Activated T-helper 17 cell treated with anti-CD3 and anti-CD28 coated beads, Interleukin-2, amount 50 U/mL, for 72 hours (primary cell): ENCODE data around the gene THOC6. TPM values are rescaled to one million over a fixed set of nuclear protein-coding genes. Genes with fewer than 3 reads are reported as not detected.
"Not testable (repeated sequence)": the region's sequence is repeated elsewhere in the genome, so short reads cannot be mapped to it uniquely, and the experiment has no call there.

ENCODE experiments used
- ATAC-seq: fragments of 150-1000 bp; cut with Tn5 transposase; replicated peaks from 2 replicates; pipeline ENCODE4 v1.10.0; 2021; ENCODE audit warnings: mild to moderate bottlenecking, moderate library complexity
- H3K27ac Mint-ChIP-seq: one replicate; pipeline ENCODE4 v1.8.0; 2022; ENCODE audit warnings: mixed read lengths
- H3K27me3 Mint-ChIP-seq: one replicate; pipeline ENCODE4 v1.8.0; 2022; ENCODE audit warnings: mixed read lengths
- H3K36me3 Mint-ChIP-seq: one replicate; pipeline ENCODE4 v1.8.0; 2022; ENCODE audit warnings: low read depth, mild to moderate bottlenecking, mixed read lengths
- H3K4me1 Mint-ChIP-seq: one replicate; pipeline ENCODE4 v1.8.0; 2022; ENCODE audit warnings: mixed read lengths
- H3K4me3 Mint-ChIP-seq: one replicate; pipeline ENCODE4 v1.8.0; 2022; ENCODE audit warnings: mild to moderate bottlenecking, mixed read lengths
- H3K9me3 Mint-ChIP-seq: one replicate; pipeline ENCODE4 v1.8.0; 2022; ENCODE audit warnings: mixed read lengths
- total RNA-seq, 2 donors: library from RNA; stranded (reverse); gene quantifications; one replicate each; pipeline ENCODE4 v1.2.3, GENCODE V29; 2022

The THOC6 gene
- total RNA-seq, 2 donors from 2014 or later = 49.8 to 68.1 TPM

DNA sequence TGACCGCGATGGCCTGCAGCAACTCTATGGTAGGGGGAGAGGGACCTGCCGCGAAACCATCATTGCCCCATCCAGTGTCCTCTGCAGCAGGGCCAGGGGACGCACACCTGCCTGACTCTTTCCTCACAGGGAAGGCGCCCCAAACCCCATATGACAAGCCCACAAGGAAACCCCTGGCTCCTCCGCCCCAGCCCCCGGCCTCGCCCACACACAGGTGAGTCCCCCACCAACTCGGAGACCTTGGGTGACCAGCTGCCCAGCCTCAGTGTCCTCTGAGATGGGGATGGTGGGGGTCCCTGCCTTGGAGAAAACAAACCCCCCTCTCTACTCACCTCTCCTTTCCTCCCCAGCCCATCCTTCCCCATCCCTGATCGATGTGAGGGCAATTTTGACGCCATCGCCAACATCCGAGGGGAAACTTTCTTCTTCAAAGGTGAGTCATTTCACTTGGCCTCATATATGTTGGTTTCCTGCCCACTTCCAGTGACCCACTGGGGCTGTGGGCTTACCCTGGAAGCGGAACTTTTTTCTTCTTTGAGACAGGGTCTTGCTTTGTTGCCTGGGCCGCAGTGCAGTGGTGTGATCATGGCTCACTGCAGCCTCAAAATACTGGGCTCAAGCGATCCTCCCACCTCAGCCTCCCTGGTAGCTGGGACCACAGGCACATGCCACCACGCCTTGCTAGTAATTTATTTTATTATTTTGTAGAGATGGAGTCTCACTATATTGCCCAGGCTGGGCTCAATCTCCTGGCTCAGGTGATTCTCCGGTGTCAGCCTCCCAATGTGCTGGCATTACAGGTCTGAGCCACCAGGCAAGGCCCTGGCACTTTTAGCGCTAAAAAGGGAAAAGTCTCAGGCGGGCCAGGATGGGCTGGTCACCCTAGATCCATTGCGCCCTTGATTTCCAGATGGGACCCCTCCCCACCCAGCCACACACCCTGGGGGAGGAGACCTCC is 33.6 kb downstream of the THOC6 start:
- no peaks in the 10 kb centered on the region for H3K9me3 Mint-ChIP-seq
- peak overlapping the region; percentile 23 for H3K27ac Mint-ChIP-seq
- H3K36me3 Mint-ChIP-seq = peaks cover 54% of the 10 kb centered on the region
- peaks cover 42% of the 10 kb centered on the region for H3K4me1 Mint-ChIP-seq
- H3K27me3 Mint-ChIP-seq = no peaks in the 10 kb centered on the region
- peak overlapping the region; percentile 88 for H3K4me3 Mint-ChIP-seq
- no peak for ATAC-seq

DNA sequence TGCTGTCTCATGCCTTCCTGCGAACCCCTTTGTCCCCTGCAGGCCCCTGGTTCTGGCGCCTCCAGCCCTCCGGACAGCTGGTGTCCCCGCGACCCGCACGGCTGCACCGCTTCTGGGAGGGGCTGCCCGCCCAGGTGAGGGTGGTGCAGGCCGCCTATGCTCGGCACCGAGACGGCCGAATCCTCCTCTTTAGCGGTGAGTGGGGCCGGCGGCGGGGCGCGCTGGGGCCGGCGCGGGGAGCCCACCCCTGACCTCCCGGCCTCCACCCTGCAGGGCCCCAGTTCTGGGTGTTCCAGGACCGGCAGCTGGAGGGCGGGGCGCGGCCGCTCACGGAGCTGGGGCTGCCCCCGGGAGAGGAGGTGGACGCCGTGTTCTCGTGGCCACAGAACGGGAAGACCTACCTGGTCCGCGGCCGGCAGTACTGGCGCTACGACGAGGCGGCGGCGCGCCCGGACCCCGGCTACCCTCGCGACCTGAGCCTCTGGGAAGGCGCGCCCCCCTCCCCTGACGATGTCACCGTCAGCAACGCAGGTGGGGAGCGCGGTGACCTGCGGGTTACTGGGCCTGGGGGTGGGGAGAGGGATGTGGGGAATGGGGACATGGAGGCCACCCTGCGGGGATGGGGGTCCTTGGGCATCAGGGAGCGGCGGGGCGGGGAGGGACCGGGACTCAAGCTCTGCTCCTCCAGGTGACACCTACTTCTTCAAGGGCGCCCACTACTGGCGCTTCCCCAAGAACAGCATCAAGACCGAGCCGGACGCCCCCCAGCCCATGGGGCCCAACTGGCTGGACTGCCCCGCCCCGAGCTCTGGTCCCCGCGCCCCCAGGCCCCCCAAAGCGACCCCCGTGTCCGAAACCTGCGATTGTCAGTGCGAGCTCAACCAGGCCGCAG is 34.5 kb downstream of the THOC6 start:
- H3K9me3 Mint-ChIP-seq = no peaks in the 10 kb centered on the region
- peak overlapping the region; percentile 88 for H3K4me3 Mint-ChIP-seq
- ATAC-seq = peak; percentile 47
- H3K27ac Mint-ChIP-seq = peak overlapping the region; percentile 61
- no peaks in the 10 kb centered on the region for H3K27me3 Mint-ChIP-seq
- H3K4me1 Mint-ChIP-seq = peaks cover 42% of the 10 kb centered on the region
- H3K36me3 Mint-ChIP-seq = peaks cover 53% of the 10 kb centered on the region

DNA sequence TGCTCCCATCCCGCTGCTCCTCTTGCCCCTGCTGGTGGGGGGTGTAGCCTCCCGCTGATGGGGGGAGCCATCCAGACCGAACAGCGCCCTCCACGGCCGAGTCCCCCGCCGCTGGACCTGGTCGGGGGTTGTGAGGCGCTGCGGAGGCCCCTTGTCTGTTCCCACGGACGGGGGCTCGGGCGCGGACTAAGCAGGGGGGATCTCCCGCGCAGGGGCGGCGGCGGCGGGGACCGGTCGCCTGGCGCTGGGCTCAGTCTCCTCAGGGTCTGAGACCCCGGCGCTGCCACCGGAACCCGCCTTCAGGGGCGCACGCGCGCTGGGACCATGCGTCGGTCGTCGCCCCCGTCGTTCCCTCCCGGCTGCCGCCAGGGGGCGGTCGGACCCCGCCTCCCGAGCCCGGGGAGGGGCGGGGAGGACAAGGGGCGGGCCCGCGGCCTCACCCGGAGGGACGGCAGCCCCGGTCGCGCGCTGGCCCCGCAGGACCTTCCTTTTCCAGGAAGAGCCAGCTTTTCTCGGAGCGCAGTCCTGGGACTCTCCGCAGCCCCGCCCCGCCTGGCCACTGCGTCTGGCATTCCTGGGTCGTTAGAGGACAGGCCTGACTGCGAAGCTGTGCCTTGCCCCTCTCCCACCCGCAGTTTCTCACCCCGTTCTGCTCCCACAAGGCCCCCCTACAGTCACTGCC is 35.3 kb downstream of the THOC6 start:
- H3K36me3 Mint-ChIP-seq = peaks cover 46% of the 10 kb centered on the region
- H3K27me3 Mint-ChIP-seq = no peaks in the 10 kb centered on the region
- H3K4me1 Mint-ChIP-seq = peaks cover 40% of the 10 kb centered on the region
- peak overlapping the region; percentile 92 for H3K27ac Mint-ChIP-seq
- H3K9me3 Mint-ChIP-seq = no peaks in the 10 kb centered on the region
- H3K4me3 Mint-ChIP-seq = peak overlapping the region; percentile 88
- ATAC-seq = peak; percentile 90

DNA sequence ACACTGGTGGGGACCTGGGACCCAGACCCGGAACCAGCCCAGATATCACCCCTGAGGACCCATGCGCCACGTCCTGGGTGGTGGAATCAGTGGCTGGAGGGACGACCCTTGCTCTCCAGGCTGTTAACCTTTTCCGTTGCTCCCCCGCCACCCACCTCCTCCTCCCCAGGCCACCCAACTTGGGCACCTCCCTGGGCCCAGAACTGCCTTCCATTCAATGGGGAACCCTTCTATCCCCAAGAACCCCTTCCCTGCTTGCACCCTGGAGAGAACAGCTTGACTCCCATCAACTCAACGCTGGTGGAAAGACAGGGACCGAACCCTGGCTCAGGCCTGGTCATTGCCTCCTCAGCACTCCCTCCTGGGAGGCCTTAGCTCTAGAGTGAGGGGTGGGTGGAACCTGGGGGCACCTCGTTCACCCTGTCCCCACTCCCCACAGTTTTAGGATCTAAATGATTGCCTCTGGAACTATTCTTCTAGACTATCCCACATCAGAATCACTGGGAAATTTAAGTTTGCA is 35.9 kb downstream of the THOC6 start:
- H3K27ac Mint-ChIP-seq = peak overlapping the region; percentile 92
- no peak for ATAC-seq
- H3K4me1 Mint-ChIP-seq = peaks cover 41% of the 10 kb centered on the region
- H3K36me3 Mint-ChIP-seq = peaks cover 46% of the 10 kb centered on the region
- H3K27me3 Mint-ChIP-seq = no peaks in the 10 kb centered on the region
- no peaks in the 10 kb centered on the region for H3K9me3 Mint-ChIP-seq
- peak overlapping the region; percentile 88 for H3K4me3 Mint-ChIP-seq

DNA sequence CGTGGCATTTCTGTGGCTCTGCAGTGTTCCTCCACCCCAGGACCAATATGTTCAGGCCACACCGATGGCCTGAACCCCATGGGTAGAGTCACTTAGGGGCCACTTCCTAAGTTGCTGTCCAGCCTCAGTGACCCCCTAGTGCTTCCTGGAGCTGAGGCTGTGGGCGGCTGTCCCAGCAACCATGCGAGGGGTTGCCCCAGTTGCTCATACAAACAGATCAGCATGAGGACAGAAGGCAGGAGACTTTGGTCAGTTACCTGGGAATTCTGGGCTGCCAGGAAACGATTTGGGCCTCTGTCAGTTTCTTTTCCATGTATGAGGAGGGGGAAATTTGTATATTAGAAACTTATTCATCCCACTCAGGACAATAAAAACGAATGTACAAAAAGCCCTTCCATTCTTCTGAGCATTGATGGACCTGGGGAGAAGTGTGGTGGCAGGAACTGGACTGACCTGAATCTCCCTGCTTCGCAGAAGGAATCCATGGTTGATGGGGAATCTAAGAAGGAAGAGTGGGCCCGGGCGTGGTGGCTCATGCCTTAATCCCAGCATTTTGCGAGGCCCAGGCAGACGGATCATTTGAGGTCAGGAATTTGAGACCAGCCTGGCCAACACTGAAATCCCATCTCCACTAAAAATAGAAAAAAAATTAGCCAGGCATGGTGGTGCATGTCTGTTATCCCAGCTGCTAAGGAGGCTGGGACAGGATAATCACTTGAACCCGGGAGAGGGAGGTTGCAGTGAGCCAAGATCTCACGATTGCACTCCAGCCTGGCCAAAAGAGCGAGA is 36.7 kb downstream of the THOC6 start:
- peak overlapping the region; percentile 92 for H3K27ac Mint-ChIP-seq
- no peak for ATAC-seq
- H3K4me1 Mint-ChIP-seq = peaks cover 34% of the 10 kb centered on the region
- no peaks in the 10 kb centered on the region for H3K9me3 Mint-ChIP-seq
- no peaks in the 10 kb centered on the region for H3K27me3 Mint-ChIP-seq
- H3K4me3 Mint-ChIP-seq = peak overlapping the region; percentile 88
- peaks cover 45% of the 10 kb centered on the region for H3K36me3 Mint-ChIP-seq

DNA sequence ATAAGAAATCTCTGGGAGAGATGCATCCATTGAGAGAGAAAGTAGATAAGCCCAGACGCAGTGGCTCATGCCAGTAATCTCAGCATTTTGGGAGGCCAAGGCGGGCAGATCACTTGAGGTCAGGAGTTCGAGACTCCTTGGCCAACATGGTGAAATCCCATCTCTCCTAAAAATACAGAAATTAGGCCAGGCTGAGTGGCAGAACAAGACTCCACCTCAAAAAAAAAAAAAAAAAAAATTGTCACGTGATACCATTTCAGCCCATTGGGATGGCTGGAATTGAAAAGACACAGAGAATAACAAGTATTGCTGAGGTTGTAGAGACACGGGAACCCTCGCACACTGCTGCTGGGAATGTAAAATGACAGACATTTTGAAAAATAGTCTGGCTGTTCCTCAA is 38.7 kb downstream of the THOC6 start:
- ATAC-seq = no peak
- H3K4me1 Mint-ChIP-seq = peaks cover 27% of the 10 kb centered on the region
- H3K4me3 Mint-ChIP-seq = peak overlapping the region; percentile 100
- H3K36me3 Mint-ChIP-seq = peaks cover 48% of the 10 kb centered on the region
- peak overlapping the region; percentile 99 for H3K27ac Mint-ChIP-seq
- no peaks in the 10 kb centered on the region for H3K27me3 Mint-ChIP-seq
- no peaks in the 10 kb centered on the region for H3K9me3 Mint-ChIP-seq

DNA sequence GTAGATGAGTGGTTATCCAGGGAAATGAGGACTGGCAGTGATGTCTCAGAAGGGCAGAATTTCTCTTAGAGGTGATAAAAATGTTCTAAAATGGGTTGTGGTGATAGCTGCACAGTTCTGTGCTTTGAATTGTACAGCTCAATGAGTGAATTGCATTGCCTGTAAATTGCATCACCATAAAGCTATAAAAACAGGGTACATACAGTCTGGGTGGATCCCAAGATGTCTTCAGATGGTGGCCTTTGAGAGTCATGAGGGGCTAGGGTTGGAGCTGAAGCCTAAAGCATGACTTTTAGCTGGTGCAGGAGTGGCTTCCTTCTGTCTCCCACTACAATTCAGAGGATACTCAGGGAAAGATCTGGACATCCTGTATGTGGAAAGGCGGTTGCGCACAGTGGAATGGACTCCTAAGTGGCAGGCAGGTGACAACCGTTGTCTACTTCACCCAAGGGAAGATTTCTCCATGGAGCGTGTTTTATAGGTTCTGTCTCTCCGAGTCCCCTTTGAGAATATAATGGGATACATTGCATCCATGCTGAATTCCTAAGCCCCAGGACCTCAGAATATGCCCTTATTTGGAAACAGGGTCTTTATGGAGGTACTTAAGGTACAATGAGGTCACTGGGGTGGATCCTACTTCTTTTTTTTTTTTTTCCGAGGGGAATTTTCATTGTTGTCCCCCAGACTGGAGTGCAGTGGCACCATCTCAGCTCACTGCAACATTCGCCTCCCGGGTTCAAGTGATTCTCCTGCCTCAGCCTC is 40.0 kb downstream of the THOC6 start:
- ATAC-seq = no peak
- Mint-ChIP-seq H3K4me3 (peak overlapping the region; percentile 100), H3K27me3 (no peaks in the 10 kb centered on the region), H3K4me1 (peaks cover 26% of the 10 kb centered on the region), H3K27ac (peak overlapping the region; percentile 99), H3K36me3 (peaks cover 52% of the 10 kb centered on the region), H3K9me3 (no peaks in the 10 kb centered on the region)

DNA sequence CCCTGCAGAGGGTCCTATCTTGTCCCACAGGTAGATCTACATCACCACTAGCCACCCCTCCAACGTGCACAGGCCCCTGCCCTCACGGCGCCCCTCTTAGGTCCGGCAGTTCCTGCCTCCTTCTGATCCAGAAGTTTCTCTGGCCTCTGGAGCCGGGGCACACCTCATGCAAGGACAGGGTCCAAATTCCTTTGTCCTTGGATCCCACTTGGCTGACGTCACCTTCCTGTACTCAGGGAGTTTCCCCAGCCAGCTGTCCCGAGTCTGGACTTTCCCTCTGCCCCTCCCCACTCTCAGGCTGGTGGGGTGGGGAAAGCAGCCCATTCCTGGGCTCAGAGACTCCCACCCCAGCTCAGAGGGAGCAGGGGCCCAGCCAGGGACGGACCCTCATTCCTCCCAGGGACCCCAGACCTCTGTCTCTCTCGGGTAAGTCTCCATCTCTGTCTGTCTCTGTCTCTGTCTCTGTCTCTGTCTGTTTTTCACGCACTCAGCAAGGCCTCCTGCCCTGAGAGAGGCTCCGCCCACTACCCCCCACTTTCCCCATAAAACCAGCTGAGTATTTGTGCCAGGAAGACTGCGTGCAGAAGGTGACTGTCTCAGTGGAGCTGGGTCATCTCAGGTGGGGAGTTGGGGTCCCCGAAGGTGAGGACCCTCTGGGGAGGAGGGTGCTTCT is 41.4 kb downstream of the THOC6 start, which contains the start of gene IL32:
Gene IL32, plus strand, starts transcription at position 572 of the 673 bp plus-strand sequence. CDS start 172 bp downstream, outside the sequence.
- Mint-ChIP-seq H3K4me1 (peaks cover 31% of the 10 kb centered on the region), H3K27ac (peak within 1 kb of the TSS; percentile 99), H3K9me3 (no peaks in the 10 kb centered on the region), H3K36me3 (peaks cover 58% of the 10 kb centered on the region), H3K4me3 (peak within 1 kb of the TSS; percentile 100), H3K27me3 (no peaks in the 10 kb centered on the region)
- peak; percentile 64 for ATAC-seq

DNA sequence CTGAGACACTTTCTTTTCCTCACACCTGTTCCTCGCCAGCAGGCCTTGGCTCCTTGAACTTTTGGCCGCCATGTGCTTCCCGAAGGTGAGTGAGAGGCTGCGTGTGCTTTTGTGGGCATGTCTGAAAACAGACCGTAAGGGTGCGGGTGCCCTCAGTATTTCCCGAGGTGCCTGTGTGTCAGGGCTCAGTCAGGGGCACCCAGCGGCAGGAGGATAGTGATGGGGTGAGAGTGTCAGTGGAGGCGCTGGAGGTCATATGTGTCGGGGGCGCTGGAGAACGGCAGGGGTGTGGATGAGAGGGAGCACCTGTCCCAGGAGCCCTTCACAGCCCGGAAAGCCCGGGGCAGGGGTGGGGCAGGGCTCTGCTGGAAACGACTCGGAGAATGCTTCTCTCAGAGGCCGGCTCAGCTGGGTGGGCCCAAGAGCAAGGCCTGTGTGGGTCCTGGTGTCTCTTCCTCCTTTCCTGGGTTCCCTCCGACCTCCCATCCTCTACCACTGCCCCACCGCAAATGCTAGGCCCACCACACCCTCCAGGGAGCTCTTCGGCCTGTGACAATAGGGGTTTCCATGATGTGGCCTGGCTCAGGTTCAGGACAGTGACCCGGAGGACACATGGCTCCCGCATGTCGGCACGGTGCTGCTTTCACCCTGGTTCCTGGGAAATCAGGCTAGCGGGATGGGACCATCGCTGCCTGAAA is 42.1 kb downstream of the THOC6 start:
- Mint-ChIP-seq H3K27ac (peak overlapping the region; percentile 99), H3K4me1 (peaks cover 25% of the 10 kb centered on the region), H3K4me3 (peak overlapping the region; percentile 100), H3K36me3 (peaks cover 61% of the 10 kb centered on the region), H3K27me3 (no peaks in the 10 kb centered on the region), H3K9me3 (no peaks in the 10 kb centered on the region)
- ATAC-seq = no peak

DNA sequence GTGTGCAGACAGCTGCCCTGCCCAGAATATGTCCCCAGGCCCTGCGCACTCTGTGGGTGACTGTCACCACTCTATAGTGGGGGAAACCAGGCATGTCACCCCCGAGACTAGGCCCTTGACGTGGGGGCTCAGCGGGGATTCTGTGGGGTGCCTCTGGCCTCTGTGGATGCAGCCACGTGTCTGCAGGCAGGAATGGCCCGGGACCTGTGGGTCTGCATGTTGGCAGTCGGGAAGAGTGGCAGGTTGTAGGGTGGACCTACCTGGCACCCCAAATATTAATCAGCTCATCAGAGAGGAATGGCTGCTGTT is 42.6 kb downstream of the THOC6 start:
- H3K4me1 Mint-ChIP-seq = peaks cover 27% of the 10 kb centered on the region

DNA sequence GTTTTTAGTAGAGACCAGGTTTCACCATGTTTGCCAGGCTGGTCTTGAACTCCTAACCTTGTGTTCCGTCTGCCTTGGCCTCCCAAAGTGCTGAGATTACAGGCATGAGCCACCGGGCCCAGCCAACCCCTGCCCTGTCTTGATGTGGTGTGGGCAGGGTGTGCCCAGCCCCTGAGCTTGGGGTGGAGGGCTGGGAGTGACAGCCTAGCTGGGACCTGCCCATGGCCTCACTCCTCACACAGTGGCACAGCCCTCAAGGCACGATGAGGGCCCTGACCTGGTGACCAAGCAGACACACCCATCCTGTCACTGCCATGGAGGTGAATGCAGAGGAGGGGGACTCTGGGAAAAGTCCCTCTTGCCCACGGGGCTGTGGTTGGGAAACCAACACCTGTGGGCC is 44.7 kb downstream of the THOC6 start:
- Mint-ChIP-seq H3K9me3 (no peaks in the 10 kb centered on the region), H3K27ac (peak overlapping the region; percentile 99), H3K4me1 (peaks cover 36% of the 10 kb centered on the region), H3K27me3 (no peaks in the 10 kb centered on the region), H3K4me3 (peak overlapping the region; percentile 100), H3K36me3 (peaks cover 77% of the 10 kb centered on the region)
- ATAC-seq = no peak

More for the DNA sequence above, 42.6 kb downstream of the THOC6 start:
- ATAC-seq = no peak
- Mint-ChIP-seq H3K27me3 (no peaks in the 10 kb centered on the region), H3K27ac (peak overlapping the region; percentile 99), H3K9me3 (no peaks in the 10 kb centered on the region), H3K4me3 (peak overlapping the region; percentile 100), H3K36me3 (peaks cover 65% of the 10 kb centered on the region)

DNA sequence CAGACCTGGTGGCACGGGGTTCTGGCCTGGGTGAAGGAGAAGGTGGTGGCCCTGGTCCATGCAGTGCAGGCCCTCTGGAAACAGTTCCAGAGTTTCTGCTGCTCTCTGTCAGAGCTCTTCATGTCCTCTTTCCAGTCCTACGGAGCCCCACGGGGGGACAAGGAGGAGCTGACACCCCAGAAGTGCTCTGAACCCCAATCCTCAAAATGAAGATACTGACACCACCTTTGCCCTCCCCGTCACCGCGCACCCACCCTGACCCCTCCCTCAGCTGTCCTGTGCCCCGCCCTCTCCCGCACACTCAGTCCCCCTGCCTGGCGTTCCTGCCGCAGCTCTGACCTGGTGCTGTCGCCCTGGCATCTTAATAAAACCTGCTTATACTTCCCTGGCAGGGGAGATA is 45.3 kb downstream of the THOC6 start:
- Mint-ChIP-seq H3K36me3 (peaks cover 83% of the 10 kb centered on the region), H3K4me1 (peaks cover 38% of the 10 kb centered on the region)
- not testable (repeated sequence) for H3K27me3 Mint-ChIP-seq

More for the DNA sequence above, 45.3 kb downstream of the THOC6 start:
- H3K27ac Mint-ChIP-seq = peak overlapping the region; percentile 84
- H3K4me3 Mint-ChIP-seq = peak overlapping the region; percentile 100
- not testable (repeated sequence) for ATAC-seq, H3K9me3 Mint-ChIP-seq
